T-helper 22 cell (primary cell): Measurements from ENCODE around the gene NKAIN2.

Experiments
- DNase-seq: peaks from one replicate; pipeline ENCODE4 v3.0.0-alpha.2; 2020; ENCODE audit warnings: low read depth

The NKAIN2 gene

GRCh38 chr6:123803504-123804013 lies at the start of gene NKAIN2:
Gene NKAIN2, plus strand, starts transcription at chr6:123803865.
- no peak for DNase-seq

GRCh38 chr6:123759472-123759871 lies 44.2 kb upstream of the NKAIN2 start:
- no peak for DNase-seq

GRCh38 chr6:123763904-123764303 lies 39.8 kb upstream of the NKAIN2 start:
- DNase-seq: no peak

DNA sequence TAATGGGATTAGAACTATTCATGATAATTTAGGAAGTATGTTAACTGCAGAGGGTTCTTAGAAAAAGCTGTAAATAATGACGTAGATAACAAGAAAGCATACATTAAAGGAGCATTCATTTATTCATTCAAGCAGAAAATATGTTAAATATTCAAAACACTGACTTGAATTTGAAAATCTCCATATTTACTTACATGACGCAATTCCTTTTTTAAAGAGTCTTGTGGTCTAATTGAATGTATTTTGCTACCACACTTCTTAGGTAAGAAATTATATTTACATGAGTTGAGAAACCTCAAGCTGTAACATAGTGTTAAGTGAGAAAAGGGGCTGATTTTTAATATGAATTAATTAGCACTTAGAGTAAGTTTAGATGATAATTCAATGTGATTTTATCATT lies 38.9 kb upstream of the NKAIN2 start:
- no peak for DNase-seq

DNA sequence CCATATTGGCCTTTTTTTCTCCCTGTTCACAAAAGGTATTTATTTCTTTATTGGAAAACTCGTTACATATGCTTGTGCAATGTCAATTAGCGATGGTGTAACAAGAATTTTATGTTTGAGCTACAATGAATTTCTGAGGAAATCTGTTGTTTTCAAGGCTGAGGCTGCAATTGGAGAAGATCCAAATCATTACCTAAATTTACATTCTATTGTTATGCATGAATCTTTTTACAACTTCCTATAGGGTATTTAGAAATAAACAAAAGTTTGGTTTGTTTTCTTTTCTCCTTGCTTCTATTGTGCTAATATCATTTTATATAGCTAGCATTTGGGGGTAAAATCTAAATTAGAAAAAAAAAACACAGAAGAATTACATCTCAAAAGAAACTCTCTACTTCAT lies 34.7 kb upstream of the NKAIN2 start:
- no peak for DNase-seq

- no peak for DNase-seq
Measured at GRCh38 chr6:123769431-123769830, 34.2 kb upstream of the NKAIN2 start.

- no peak for DNase-seq
Measured at GRCh38 chr6:123770247-123770949, 33.3 kb upstream of the NKAIN2 start.

DNA sequence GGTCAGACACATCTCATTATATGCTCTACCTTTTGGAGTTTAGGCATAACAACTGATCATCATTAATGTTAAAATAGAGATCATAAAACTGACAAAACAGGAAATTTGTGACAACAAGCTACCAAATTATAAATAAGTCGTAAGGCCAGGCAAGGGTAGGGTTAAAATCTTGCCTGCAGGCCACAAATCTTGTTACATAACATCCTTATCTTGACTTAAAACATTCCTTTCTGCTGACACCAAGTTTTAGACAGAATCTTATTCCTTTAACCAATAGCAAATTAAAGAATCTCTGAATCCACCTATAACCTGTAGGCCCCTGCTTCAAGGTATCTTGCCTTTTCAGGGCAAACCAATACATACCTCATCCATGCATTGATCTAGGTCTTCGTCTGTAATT lies 32.5 kb upstream of the NKAIN2 start:
- no peak for DNase-seq

DNA sequence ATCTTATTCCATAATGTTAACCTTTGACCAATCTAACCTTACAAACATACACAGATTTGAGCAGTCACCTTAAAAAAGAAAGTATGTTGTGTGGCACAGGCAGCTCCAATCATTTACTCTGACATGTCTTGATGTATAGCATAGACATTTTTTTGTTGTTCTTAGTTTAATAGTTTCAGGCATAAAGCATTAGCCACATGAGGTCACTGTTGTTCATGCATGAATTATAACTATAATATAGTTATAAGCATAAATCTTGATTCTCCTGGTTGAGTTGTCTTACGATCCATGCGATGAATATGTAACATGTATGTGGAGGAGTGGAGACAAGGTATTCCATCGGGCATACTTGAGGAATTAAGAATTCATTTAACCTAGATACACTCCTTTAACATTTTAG lies 26.1 kb upstream of the NKAIN2 start:
- DNase-seq: no peak

- no peak for DNase-seq
Measured at GRCh38 chr6:123780021-123780420, 23.6 kb upstream of the NKAIN2 start.

- no peak for DNase-seq
Measured at GRCh38 chr6:123784330-123784729, 19.3 kb upstream of the NKAIN2 start.

GRCh38 chr6:123785039-123785438 lies 18.6 kb upstream of the NKAIN2 start:
- no peak for DNase-seq

DNA sequence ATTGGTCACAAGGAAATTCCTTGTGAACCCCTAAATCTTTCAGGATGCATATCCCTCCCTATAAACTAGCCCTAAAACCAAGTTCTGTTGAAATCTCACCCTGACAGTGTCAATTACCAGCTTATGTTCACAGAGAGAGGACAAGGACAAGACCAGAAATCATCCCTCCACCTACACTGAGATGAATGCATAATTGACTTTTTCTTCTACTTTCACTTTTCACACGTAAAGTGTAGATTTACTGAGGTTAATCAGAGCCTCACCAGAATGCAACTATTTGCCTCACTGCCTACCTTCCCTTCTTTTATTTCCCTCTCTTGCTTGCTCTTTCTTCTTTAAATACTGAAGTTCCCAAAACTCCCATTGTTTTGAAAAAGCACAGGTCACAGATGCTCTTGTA lies 15.3 kb upstream of the NKAIN2 start:
- DNase-seq: no peak

GRCh38 chr6:123794190-123794589 lies 9.5 kb upstream of the NKAIN2 start:
- no peak for DNase-seq

DNA sequence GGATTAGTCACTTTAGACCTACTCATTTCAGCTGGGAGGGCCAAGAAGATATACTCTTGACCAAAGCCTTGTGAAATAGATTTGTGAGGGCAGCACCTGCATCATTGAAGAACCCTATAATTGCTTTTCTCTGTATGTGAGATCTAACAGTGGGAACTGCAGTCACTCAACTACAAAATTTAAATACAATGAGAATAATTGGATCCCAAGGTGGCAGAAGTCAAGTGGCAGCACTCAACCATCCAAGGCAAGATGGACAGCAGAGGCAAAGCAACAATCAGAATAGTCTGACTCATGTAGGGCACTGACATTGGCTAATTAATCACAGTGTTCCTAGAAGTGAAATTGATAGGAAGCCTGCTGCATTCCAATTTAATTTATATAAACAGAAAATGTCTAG lies 8.9 kb upstream of the NKAIN2 start:
- DNase-seq: no peak

DNA sequence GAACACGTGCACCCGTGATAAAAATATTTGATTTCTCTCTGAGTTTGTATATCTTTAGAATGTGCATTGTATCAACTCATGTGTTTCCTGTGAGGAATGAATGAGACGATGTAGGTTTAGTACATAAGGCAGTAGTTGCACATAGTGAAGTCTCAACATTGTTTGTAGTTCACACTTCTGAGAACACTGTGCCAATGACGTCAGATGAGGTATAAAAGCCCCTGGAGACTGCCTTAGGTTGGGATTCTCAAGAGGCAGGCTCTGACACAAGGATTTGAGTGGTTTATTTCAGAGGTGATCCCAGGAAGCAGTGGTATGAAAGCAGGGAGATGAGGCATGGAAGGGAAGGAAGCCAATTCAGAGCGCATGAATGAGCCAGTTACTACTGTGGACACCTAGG lies 2.6 kb upstream of the NKAIN2 start:
- no peak for DNase-seq

- DNase-seq: no peak
Measured at GRCh38 chr6:123802351-123802696, 1.3 kb upstream of the NKAIN2 start.

- DNase-seq: no peak
Measured at GRCh38 chr6:123802697-123803503, 765 bp upstream of the NKAIN2 start.

DNA sequence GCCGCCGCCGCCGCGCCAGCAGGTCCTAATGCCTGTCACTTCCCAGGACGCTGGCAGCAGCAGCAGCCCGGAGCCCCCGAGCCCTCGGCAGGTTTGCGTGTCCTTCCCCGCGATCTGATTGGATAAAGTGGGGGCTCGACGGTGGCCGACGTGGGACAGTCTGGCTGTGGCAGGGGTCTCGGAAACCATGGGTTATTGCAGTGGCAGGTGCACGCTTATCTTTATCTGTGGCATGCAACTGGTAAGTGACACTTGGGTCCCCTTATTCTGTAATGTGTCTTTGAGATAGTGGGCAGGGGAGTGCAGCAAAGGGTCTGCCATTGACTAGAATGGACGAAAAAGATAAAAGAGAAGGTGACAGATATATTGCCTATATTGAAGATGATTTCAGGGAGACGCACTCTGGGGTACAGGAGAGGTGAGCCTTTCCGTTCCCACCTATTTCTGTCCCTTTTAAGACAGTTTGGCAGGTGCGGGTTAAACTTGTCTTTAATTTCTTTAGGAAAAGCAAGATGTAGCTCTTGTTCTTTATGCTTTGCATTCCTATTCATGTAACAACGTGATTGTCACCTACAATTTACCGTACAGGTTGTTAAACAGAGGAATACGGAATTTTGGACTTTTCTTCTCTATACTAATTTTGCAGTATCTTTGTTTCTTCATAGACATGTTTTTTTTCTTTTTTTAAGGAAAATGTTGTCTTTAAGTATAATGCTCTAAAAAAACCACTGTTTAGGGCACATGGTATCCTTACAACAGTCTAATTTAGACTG lies 535 bp downstream of the NKAIN2 start:
- DNase-seq: no peak

GRCh38 chr6:123804787-123805540 lies 1.3 kb downstream of the NKAIN2 start:
- no peak for DNase-seq

DNA sequence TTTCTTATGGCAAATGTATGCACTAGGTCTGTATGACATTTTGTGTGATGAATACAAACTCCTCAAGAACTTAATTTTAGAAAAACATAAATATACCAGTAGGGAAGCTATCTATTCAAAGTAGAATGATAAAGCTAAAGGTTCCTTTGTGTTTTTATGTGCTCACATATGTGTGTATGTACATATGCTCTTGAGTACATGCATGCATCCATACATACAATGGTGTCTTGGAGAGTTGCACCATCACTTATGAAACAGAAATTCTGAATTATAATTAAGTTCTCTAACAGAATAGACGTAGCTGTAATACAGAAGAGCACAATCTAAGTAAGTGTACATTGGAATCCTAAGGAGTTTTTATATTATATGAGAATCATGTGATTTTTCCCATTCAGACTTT lies 2.3 kb downstream of the NKAIN2 start:
- DNase-seq: no peak

DNA sequence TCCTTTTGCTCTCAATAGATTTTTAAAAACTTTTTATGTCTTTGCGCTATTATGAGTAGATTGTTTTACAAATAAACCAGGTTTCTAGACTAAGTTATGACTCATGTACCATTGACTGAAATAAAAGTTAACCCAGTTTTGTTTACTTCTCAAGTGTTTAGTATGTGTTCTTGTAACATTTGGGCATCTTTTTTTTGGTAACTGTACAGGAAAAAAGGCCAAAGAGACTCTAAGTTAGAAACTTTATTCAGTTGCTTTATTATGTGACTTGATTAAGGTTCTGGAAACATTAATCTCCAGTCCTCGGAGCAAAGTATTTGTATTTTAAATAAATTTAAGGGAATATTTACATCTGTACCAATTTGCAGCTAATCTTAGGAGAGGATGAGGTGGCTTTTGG lies 2.9 kb downstream of the NKAIN2 start:
- DNase-seq: no peak
